Hepatocyte (in vitro differentiated cells): ENCODE results near the gene ANKS1B. TPM values are rescaled to one million over a fixed set of nuclear protein-coding genes. Genes with fewer than 3 reads are reported as not detected.
A peak's percentile ranks its signal among the peaks of the same experiment; 100 is the strongest.

Experiments used
- DNase-seq: peaks from one replicate; pipeline ENCODE4 v3.0.0-alpha.2; 2016; ENCODE audit warnings: low spot score
- H2AFZ ChIP-seq: fragments of 200-600 bp; sonication (generic); 2 replicates; pipeline ENCODE4 v1.6.0; 2016; ENCODE audit warnings: antibody characterized with exemption, mild to moderate bottlenecking
- H3K27ac ChIP-seq: fragments of 200-600 bp; sonication (generic); 2 replicates; pipeline ENCODE4 v1.5.1; 2016; ENCODE audit warnings: mild to moderate bottlenecking
- H3K27me3 ChIP-seq: fragments of 200-600 bp; sonication (generic); 2 replicates; pipeline ENCODE4 v1.6.1; 2016
- H3K36me3 ChIP-seq: fragments of 200-600 bp; sonication (generic); replicated peaks from 2 replicates; pipeline ENCODE4 v1.5.1; 2016; ENCODE audit warnings: low read depth; ENCODE audit not compliant: insufficient read depth
- H3K4me1 ChIP-seq: fragments of 200-600 bp; sonication (generic); 2 replicates; pipeline ENCODE4 v1.5.1; 2016; ENCODE audit warnings: mild to moderate bottlenecking, moderate library complexity; ENCODE audit not compliant: insufficient read depth
- H3K4me2 ChIP-seq: fragments of 200-600 bp; sonication (generic); 2 replicates; pipeline ENCODE4 v1.6.0; 2016
- H3K4me3 ChIP-seq: fragments of 200-600 bp; sonication (generic); 2 replicates; pipeline ENCODE4 v1.5.1; 2016; ENCODE audit warnings: mild to moderate bottlenecking
- H3K79me2 ChIP-seq: fragments of 200-600 bp; sonication (generic); 2 replicates; pipeline ENCODE4 v1.6.0; 2017; ENCODE audit warnings: mild to moderate bottlenecking
- H3K9me2 ChIP-seq: fragments of 200-600 bp; sonication (generic); replicated peaks from 2 replicates; pipeline ENCODE4 v1.6.0; 2017; ENCODE audit warnings: mild to moderate bottlenecking; ENCODE audit not compliant: insufficient read depth
- H3K9me3 ChIP-seq: fragments of 200-600 bp; sonication (generic); 2 replicates; pipeline ENCODE4 v1.5.1; 2016; ENCODE audit warnings: low read depth, mild to moderate bottlenecking
- H4K20me1 ChIP-seq: fragments of 200-600 bp; sonication (generic); 2 replicates; pipeline ENCODE4 v1.6.0; 2016; ENCODE audit warnings: mild to moderate bottlenecking; ENCODE audit not compliant: insufficient read depth, poor library complexity, severe bottlenecking
- EZH2 ChIP-seq: fragments of 200-600 bp; sonication (generic); IDR thresholded peaks from 2 replicates; pipeline ENCODE4 v1.6.1; 2016; ENCODE audit warnings: antibody characterized with exemption, mild to moderate bottlenecking, borderline replicate concordance
- EZH2phosphoT487 ChIP-seq: fragments of 200-600 bp; sonication (generic); IDR thresholded peaks from one replicate; pipeline ENCODE4 v1.6.1; 2018; ENCODE audit warnings: antibody characterized with exemption, mild to moderate bottlenecking, low read depth, moderate library complexity; ENCODE audit not compliant: unreplicated experiment, severe bottlenecking
- WGBS: methylation state at CpG from one replicate; pipeline ENCODE4 v1.1.6; 2016; ENCODE audit warnings: low lambda C conversion rate; ENCODE audit errors: missing lambda C conversion rate; 5-methylcytosine and 5-hydroxymethylcytosine counted together
- polyA plus RNA-seq: library from polyadenylated mRNA; unstranded; fragments of >200 nt; fragmentation: Nextera tagmentation; extraction: Ambion mirVana; gene quantifications from 2 replicates; pipeline ENCODE4 v1.2.1, GENCODE V29; 2016
- total RNA-seq: library from RNA; depleted of rRNA; stranded (reverse); fragments of >200 nt; gene quantifications from 2 replicates; pipeline ENCODE4 v1.2.3, GENCODE V29; 2014
- TF ChIP-seq, protein P1 (sequence below): fragments of 200-600 bp; sonication (generic); IDR thresholded peaks from 2 replicates; pipeline ENCODE4 v1.5.1; 2016; ENCODE audit warnings: antibody characterized with exemption, mild to moderate bottlenecking; ENCODE audit not compliant: poor library complexity

ANKS1B gene
- total and polyA plus RNA-seq, 2 experiments from 2014 or later, result 1.6 to 2.2 TPM

DNA sequence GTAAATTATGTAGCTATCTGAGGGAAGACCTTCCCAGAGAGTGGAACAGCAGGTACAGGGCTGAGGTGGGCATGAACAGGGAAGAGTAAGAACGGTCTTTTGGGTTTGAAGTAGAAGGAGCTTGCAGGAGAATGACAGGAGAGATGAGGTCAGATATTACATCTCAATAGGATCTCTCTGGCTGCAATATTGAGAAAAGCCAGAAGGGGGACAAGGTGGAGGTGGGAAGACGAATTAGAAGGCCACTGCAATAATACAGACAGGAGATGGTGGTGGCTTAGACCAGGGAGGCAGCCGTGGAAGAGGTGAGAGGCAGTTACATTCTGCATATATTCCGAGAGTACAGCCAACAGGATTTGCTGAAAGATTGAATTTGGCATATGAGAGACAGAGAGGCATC, 1029.5 kb downstream of the ANKS1B start:
- Histone ChIP-seq H3K79me2 (no peaks in the 10 kb centered on the region), H3K4me1 (no peaks in the 10 kb centered on the region), H3K27me3 (no peaks in the 10 kb centered on the region), H3K27ac (no peak overlapping the region), H3K9me3 (no peaks in the 10 kb centered on the region), H3K4me2 (no peak overlapping the region), H2AFZ (no peak overlapping the region), H3K9me2 (no peaks in the 10 kb centered on the region), H3K4me3 (no peak overlapping the region), H4K20me1 (no peaks in the 10 kb centered on the region), H3K36me3 (no peaks in the 10 kb centered on the region)
- peak; percentile 46 for DNase-seq
- TF ChIP-seq, protein P1, sequence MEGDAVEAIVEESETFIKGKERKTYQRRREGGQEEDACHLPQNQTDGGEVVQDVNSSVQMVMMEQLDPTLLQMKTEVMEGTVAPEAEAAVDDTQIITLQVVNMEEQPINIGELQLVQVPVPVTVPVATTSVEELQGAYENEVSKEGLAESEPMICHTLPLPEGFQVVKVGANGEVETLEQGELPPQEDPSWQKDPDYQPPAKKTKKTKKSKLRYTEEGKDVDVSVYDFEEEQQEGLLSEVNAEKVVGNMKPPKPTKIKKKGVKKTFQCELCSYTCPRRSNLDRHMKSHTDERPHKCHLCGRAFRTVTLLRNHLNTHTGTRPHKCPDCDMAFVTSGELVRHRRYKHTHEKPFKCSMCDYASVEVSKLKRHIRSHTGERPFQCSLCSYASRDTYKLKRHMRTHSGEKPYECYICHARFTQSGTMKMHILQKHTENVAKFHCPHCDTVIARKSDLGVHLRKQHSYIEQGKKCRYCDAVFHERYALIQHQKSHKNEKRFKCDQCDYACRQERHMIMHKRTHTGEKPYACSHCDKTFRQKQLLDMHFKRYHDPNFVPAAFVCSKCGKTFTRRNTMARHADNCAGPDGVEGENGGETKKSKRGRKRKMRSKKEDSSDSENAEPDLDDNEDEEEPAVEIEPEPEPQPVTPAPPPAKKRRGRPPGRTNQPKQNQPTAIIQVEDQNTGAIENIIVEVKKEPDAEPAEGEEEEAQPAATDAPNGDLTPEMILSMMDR, result peak; percentile 30
- no peak for TF ChIP-seq EZH2
- WGBS, result 45% methylated on average over 4 of the region's 4 CpGs

DNA sequence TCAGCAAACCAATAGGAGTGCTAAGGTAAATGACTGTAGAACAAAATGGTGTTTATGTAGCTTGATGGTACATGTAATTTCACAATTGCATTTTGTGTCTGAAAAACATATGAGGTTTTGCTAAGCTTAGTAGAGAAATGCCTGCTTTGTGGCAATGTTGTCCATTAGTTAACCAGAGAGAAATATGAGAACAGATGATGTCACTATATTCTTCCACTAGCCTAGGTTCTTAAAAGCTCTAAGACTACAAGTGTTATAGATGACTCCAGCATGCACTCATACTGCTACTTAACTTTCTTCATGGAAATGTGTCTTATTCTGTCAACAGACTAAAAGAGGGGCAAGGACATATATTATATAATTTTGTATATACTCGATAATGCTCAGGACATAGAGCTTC, 1030.2 kb downstream of the ANKS1B start:
- no peak overlapping the region for H3K4me3 ChIP-seq
- H2AFZ ChIP-seq, result no peak overlapping the region
- TF ChIP-seq EZH2phosphoT487 (no peak), EZH2 (no peak)
- H3K27me3 ChIP-seq, result no peaks in the 10 kb centered on the region
- H4K20me1 ChIP-seq, result no peaks in the 10 kb centered on the region
- H3K9me2 ChIP-seq, result no peaks in the 10 kb centered on the region
- WGBS, result 100% methylated on average over 1 of the region's 1 CpG
- no peak overlapping the region for H3K27ac ChIP-seq
- no peak overlapping the region for H3K4me2 ChIP-seq
- no peaks in the 10 kb centered on the region for H3K4me1 ChIP-seq
- no peaks in the 10 kb centered on the region for H3K79me2 ChIP-seq
- no peaks in the 10 kb centered on the region for H3K9me3 ChIP-seq
- H3K36me3 ChIP-seq, result no peaks in the 10 kb centered on the region
- no peak for DNase-seq

DNA sequence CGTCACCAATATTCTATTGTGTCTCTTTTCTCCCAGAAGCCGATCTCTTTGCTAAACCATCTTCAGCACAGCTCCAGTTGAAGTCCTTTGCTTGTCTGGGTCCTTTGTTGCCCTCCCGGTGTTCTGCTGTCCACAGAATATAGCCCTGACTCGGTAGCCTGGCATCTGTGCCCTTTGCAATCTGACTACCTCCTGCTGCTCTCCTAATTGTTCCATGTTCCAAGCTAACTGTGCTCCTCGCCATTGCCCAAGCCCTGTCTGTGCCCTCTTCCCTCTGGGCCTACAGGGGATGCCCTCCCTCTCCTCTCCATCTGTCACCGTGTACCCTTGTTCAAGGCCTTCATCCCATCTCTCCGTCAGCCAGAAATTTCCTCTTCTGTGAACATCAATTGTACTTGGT, 1033.3 kb downstream of the ANKS1B start:
- Histone ChIP-seq H3K27ac (no peak overlapping the region), H3K9me3 (no peaks in the 10 kb centered on the region), H3K9me2 (no peaks in the 10 kb centered on the region), H3K79me2 (no peaks in the 10 kb centered on the region), H4K20me1 (no peaks in the 10 kb centered on the region), H3K4me1 (no peaks in the 10 kb centered on the region), H2AFZ (no peak overlapping the region), H3K36me3 (no peaks in the 10 kb centered on the region), H3K4me3 (no peak overlapping the region), H3K4me2 (no peak overlapping the region), H3K27me3 (no peaks in the 10 kb centered on the region)
- 89% methylated on average over 7 of the region's 7 CpGs for WGBS
- DNase-seq, result no peak
- TF ChIP-seq, protein P1, result no peak
- no peak for TF ChIP-seq EZH2

DNA sequence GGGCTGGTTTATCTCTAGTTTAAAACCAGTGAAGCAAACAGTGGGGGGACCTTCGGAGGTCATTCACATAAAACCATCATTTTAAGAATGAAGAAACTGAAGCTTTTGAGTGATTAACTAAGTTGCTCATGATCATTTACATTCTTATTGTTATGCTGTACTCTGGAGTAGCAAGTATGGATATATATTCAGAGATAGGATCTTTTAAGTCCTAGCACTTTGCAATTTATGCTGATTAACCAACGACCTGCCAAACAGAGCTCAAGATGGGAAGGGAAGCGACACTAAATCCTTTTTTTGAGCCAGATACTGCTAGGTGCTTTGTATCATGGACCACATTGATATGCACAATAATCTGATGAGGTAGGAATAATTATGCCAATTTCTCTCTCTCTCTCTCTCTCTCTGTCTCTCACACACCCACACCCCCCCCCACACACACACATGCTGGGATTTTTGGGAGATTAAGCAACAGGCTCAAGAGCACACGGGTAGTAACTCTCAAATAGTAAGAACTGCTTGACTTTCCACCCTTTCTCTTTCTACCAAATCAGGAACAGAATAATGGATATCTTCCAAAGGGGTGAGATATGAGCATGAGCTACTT, 1036.3 kb downstream of the ANKS1B start:
- no peak overlapping the region for H2AFZ ChIP-seq
- no peak for DNase-seq
- no peak overlapping the region for H3K4me3 ChIP-seq
- H3K36me3 ChIP-seq, result no peaks in the 10 kb centered on the region
- no peaks in the 10 kb centered on the region for H3K9me3 ChIP-seq
- H3K79me2 ChIP-seq, result no peaks in the 10 kb centered on the region
- no peaks in the 10 kb centered on the region for H3K9me2 ChIP-seq
- no peak overlapping the region for H3K27ac ChIP-seq
- TF ChIP-seq EZH2phosphoT487 (no peak), EZH2 (no peak)
- TF ChIP-seq, protein P1, result no peak
- WGBS, result 51% methylated on average over 4 of the region's 4 CpGs
- H3K27me3 ChIP-seq, result no peaks in the 10 kb centered on the region
- no peaks in the 10 kb centered on the region for H3K4me1 ChIP-seq
- no peaks in the 10 kb centered on the region for H4K20me1 ChIP-seq
- no peak overlapping the region for H3K4me2 ChIP-seq
